ENCODE measurements around the gene ASB10. TPM values are rescaled to one million over a fixed set of nuclear protein-coding genes. Genes with fewer than 3 reads are reported as not detected.

Gene ASB10
- total RNA-seq, 1 experiment from 2014 or later: not detected

DNA sequence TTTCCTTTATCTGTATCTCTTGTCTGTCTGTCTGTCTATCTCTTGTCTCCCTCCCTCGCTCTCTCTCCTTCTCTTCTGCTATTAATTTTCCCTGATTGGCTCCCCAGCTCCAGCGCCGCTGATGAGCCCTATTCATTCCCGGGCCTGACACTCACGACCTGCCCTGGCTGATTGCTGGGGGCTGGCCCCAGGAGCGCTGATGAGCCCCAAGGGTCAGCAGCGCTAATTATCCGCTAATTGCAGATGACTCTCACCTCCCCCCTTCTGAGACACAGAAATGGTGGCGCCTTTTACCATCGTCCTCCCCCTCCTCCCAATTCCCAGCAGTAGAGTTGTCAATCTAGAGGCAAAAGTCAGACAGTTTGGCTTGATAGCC is 18.3 kb downstream of the ASB10 start:
- BruUV-seq (replicated peaks): no TSS peak
- H3K36me3 ChIP-seq (ENCODE audit: control insufficient read depth, insufficient read depth, low read length): no peaks in the 10 kb centered on the region
- in situ Hi-C loops (cut with HindIII; ENCODE audit: low pct_unique_long_range_greater_than_20kb, low sequenced_read_pairs): loop anchor here (5.0 kb wide), 1 partner anchor 39 kb away; no protein-coding TSS in a partner anchor
- TF ChIP-seq CTCF (IDR thresholded peaks at IDR 0.05) (no peak), TCF7L2 (IDR thresholded peaks at IDR 0.05; ENCODE audit: low read depth, low read length) (no peak), SIN3A (IDR thresholded peaks at IDR 0.05; ENCODE audit: borderline replicate concordance, insufficient read depth, low read depth, low read length) (no peak), POLR2AphosphoS5 (IDR thresholded peaks at IDR 0.05; ENCODE audit: low read depth, low read length) (no peak), REST (IDR thresholded peaks at IDR 0.05; ENCODE audit: insufficient read depth in 1 of 2, low read depth in 2 of 2, low read length in 1 of 2) (no peak)
- peaks cover 38% of the 10 kb centered on the region for H3K27me3 ChIP-seq (ENCODE audit: control insufficient read depth, insufficient read depth, low read length)
- ATAC-seq (no peak), DNase-seq (ENCODE audit: low read depth, low spot score) (no peak)
- CTCF ChIA-PET: interaction anchor here (1.7 kb wide), 1 partner anchor 11 kb away, joined by 4 read pairs; no protein-coding TSS in a partner anchor
- no peaks in the 10 kb centered on the region for H3K9me3 ChIP-seq (ENCODE audit: control insufficient read depth, insufficient read depth, low read depth, low read length)
- H3K4me3 ChIP-seq (ENCODE audit: low read depth in 2 of 2, low read length in 2 of 2): no peak overlapping the region
- intact Hi-C loops (cut with micrococcal nuclease; ENCODE audit: unreplicated experiment): no loop called here
- H3K27ac ChIP-seq (ENCODE audit: low read length): no peak overlapping the region
- POLR2A ChIA-PET: no interaction called here
- H3K4me1 ChIP-seq (ENCODE audit: control insufficient read depth, insufficient read depth, low read length): 0 out of 2 replicates have a peak, but pooled peaks cover 4% of the 10 kb centered on the region

DNA sequence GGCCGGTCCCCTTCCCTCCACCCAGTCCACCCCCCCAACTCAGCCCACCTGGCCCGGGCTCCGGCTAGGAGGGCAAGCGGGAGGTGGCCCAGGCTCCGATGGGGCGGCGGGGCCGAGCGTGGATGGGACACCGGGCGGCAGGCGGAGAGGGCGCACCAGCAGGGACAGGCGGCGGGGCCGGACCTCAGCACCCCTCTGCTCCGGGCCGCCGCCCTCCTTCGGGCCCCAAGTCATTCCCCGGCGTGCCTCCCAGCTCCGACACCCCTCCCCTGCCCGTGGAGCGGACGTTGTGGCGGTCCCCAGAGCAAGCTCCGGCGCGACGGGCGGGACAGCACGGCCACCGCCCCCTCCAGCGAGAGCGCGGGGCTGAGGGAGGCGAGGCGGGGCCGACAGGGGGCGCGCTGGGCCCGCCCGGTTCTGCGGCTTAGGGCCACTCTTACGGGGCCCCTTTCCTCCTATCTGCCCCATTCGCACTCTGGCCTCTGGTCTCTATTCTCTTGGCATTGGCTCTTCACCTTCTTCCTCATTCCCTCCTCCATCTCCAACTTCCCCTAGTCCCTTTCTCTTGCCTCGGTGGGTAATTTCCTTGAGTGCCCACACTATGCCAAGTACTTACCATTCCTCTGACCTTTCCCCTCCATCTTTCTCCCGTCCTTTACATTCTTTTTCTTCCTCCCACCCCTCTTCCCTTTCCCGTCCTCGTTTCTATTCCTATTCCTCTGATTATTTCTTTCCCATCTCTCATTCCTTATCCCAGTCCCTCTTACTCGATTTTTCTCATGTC is 18.9 kb downstream of the ASB10 start:
- Histone ChIP-seq H3K4me1 (ENCODE audit: control insufficient read depth, insufficient read depth, low read length) (0 out of 2 replicates have a peak, but pooled peaks cover 4% of the 10 kb centered on the region), H3K4me3 (ENCODE audit: low read depth in 2 of 2, low read length in 2 of 2) (peak overlapping the region; percentile 37 to 46), H3K9me3 (ENCODE audit: control insufficient read depth, insufficient read depth, low read depth, low read length) (no peaks in the 10 kb centered on the region), H3K36me3 (ENCODE audit: control insufficient read depth, insufficient read depth, low read length) (no peaks in the 10 kb centered on the region), H3K27ac (ENCODE audit: low read length) (no peak overlapping the region), H3K27me3 (ENCODE audit: control insufficient read depth, insufficient read depth, low read length) (peaks cover 40% of the 10 kb centered on the region)
- ATAC-seq (peak; percentile 88), DNase-seq (ENCODE audit: low read depth, low spot score) (no peak)
- TF ChIP-seq POLR2AphosphoS5 (IDR thresholded peaks at IDR 0.05; ENCODE audit: low read depth, low read length): no peak
- TF ChIP-seq CTCF (IDR thresholded peaks at IDR 0.05): peak; percentile 97
- no peak for TF ChIP-seq SIN3A (IDR thresholded peaks at IDR 0.05; ENCODE audit: borderline replicate concordance, insufficient read depth, low read depth, low read length)
- TF ChIP-seq TCF7L2 (IDR thresholded peaks at IDR 0.05; ENCODE audit: low read depth, low read length): no peak
- intact Hi-C loops (cut with micrococcal nuclease; ENCODE audit: unreplicated experiment) (no loop called here), in situ Hi-C loops (cut with HindIII; ENCODE audit: low pct_unique_long_range_greater_than_20kb, low sequenced_read_pairs) (loop anchor here (5.0 kb wide), 1 partner anchor 39 kb away; no protein-coding TSS in a partner anchor)
- POLR2A ChIA-PET: no interaction called here
- CTCF ChIA-PET: interaction anchor here (0.6 to 1.7 kb wide), 2 partner anchors 11 to 136 kb away, joined by 4 to 6 read pairs; no protein-coding TSS in a partner anchor
- BruUV-seq (replicated peaks): no TSS peak

Data from Panc1 (cell line).